HG02571 (cell line): ENCODE data around the gene STK39.

Source experiments
- ATAC-seq: cut with Tn5 transposase; IDR thresholded peaks from one replicate; pipeline ENCODE4 v1.9.1; 2021; ENCODE audit warnings: mild to moderate bottlenecking, moderate library complexity; ENCODE audit not compliant: unreplicated experiment

Gene STK39

GRCh38 chr2:168210895-168211570 is 36.4 kb downstream of the STK39 start:
- no peak for ATAC-seq

- no peak for ATAC-seq
Measured at GRCh38 chr2:168210216-168210894, 37.0 kb downstream of the STK39 start.

GRCh38 chr2:168208652-168209051 is 38.7 kb downstream of the STK39 start:
- no peak for ATAC-seq

- ATAC-seq, result no peak
Measured at GRCh38 chr2:168207851-168208250, 39.5 kb downstream of the STK39 start.

- ATAC-seq, result no peak
Measured at GRCh38 chr2:168203762-168204693, 43.4 kb downstream of the STK39 start.

- ATAC-seq, result no peak
Measured at GRCh38 chr2:168201584-168202116, 45.7 kb downstream of the STK39 start.

- no peak for ATAC-seq
Measured at GRCh38 chr2:168200930-168201583, 46.3 kb downstream of the STK39 start.

- ATAC-seq, result no peak
Measured at GRCh38 chr2:168198476-168199207, 48.8 kb downstream of the STK39 start.

GRCh38 chr2:168196764-168197180 is 50.6 kb downstream of the STK39 start:
- no peak for ATAC-seq

- ATAC-seq, result peak; percentile 89
Measured at GRCh38 chr2:168194784-168195522, 52.4 kb downstream of the STK39 start.

- no peak for ATAC-seq
Measured at GRCh38 chr2:168192839-168193616, 54.4 kb downstream of the STK39 start.

- no peak for ATAC-seq
Measured at GRCh38 chr2:168191955-168192785, 55.2 kb downstream of the STK39 start.

GRCh38 chr2:168190590-168191336 is 56.6 kb downstream of the STK39 start:
- ATAC-seq, result no peak

- no peak for ATAC-seq
Measured at GRCh38 chr2:168189835-168190569, 57.4 kb downstream of the STK39 start.

- no peak for ATAC-seq
Measured at GRCh38 chr2:168188002-168188401, 59.4 kb downstream of the STK39 start.

- no peak for ATAC-seq
Measured at GRCh38 chr2:168186452-168186851, 60.9 kb downstream of the STK39 start.
